Panc1 (cell line): ENCODE results near the gene SESN1. TPM values are rescaled to one million over a fixed set of nuclear protein-coding genes. Genes with fewer than 3 reads are reported as not detected.

ENCODE experiments used
- ATAC-seq: fragments of 200-7000 bp; cut with Tn5 transposase; 2 replicates; pipeline ENCODE4 v1.9.1; 2020; ENCODE audit warnings: mild to moderate bottlenecking, moderate library complexity
- BruUV-seq: library from RNA; stranded (reverse); fragments of 400-500 nt; replicated peaks from 2 replicates; lab custom pipeline; 2021; lab: Mats Ljungman, UMichigan
- CTCF ChIA-PET: fragments of 300-600 bp; sonication (Branson Sonifier 250); formaldehyde crosslinking; loops from one replicate; lab custom pipeline; 2022; ENCODE audit warnings: antibody characterized with exemption; lab: Charles Lee
- POLR2A ChIA-PET: fragments of 300-600 bp; sonication (Branson Sonifier 250); formaldehyde crosslinking; loops from one replicate; lab custom pipeline; 2022; ENCODE audit warnings: antibody characterized with exemption; lab: Charles Lee
- DNase-seq: peaks from one replicate; pipeline ENCODE4 v3.0.0-alpha.2; 2010; ENCODE audit warnings: low read depth, low spot score
- H3K27ac ChIP-seq: 2 replicates; pipeline ENCODE4 v1.5.1; 2011; ENCODE audit warnings: mild to moderate bottlenecking, low read length, inconsistent platforms
- H3K27me3 ChIP-seq: fragments of 200-500 bp; sonication (Bioruptor generic); 2 replicates; pipeline ENCODE4 v1.6.0; 2014; ENCODE audit warnings: low read length, inconsistent platforms; ENCODE audit not compliant: control insufficient read depth, insufficient read depth
- H3K36me3 ChIP-seq: fragments of 200-500 bp; sonication (Bioruptor generic); 2 replicates; pipeline ENCODE4 v1.5.1; 2014; ENCODE audit warnings: inconsistent platforms, mild to moderate bottlenecking, low read length, moderate library complexity; ENCODE audit not compliant: control insufficient read depth, insufficient read depth
- H3K4me1 ChIP-seq: 2 replicates; pipeline ENCODE4 v1.5.1; 2011; ENCODE audit warnings: inconsistent platforms, mild to moderate bottlenecking, low read length, moderate library complexity; ENCODE audit not compliant: control insufficient read depth, insufficient read depth
- H3K4me3 ChIP-seq, 2 experiments: 2 replicates each; pipeline ENCODE4 v1.5.1; 2011 to 2012; ENCODE audit warnings: low read depth in 2 of 2, low read length in 2 of 2, mild to moderate bottlenecking in 2 of 2, inconsistent platforms in 1 of 2, moderate library complexity in 1 of 2
- H3K9me3 ChIP-seq: fragments of 200-500 bp; sonication (Bioruptor generic); 2 replicates; pipeline ENCODE4 v1.5.1; 2014; ENCODE audit warnings: low read depth, mild to moderate bottlenecking, inconsistent platforms, low read length, moderate library complexity; ENCODE audit not compliant: control insufficient read depth, insufficient read depth
- POLR2AphosphoS5 ChIP-seq: IDR thresholded peaks from 2 replicates; pipeline ENCODE4 v1.6.1; 2012; ENCODE audit warnings: mild to moderate bottlenecking, low read depth, low read length, moderate library complexity
- SIN3A ChIP-seq: IDR thresholded peaks from 2 replicates; pipeline ENCODE4 v1.6.1; 2012; ENCODE audit warnings: low read depth, mild to moderate bottlenecking, low read length, moderate library complexity, borderline replicate concordance; ENCODE audit not compliant: insufficient read depth
- TCF7L2 ChIP-seq: IDR thresholded peaks from 2 replicates; pipeline ENCODE4 v1.6.1; 2011; ENCODE audit warnings: mild to moderate bottlenecking, low read depth, low read length, inconsistent platforms
- in situ Hi-C: cut with HindIII; loops from 2 replicates; pipeline ENCODE4 v1.10.0; 2016; ENCODE audit warnings: low sequenced_read_pairs, low pct_unique_long_range_greater_than_20kb
- intact Hi-C: fragments of 100-400 bp; cut with micrococcal nuclease; formaldehyde crosslinking; loops from one replicate; pipeline ENCODE4 v1.10.0; 2022; ENCODE audit not compliant: unreplicated experiment
- total RNA-seq: library from RNA; stranded (reverse); gene quantifications from one replicate; pipeline ENCODE4 v1.2.1, GENCODE V29; 2021; ENCODE audit not compliant: unreplicated experiment
- TF ChIP-seq, protein P1 (sequence below): fragments of 450-650 bp; IDR thresholded peaks from 2 replicates; pipeline ENCODE4 v1.5.1; 2017; ENCODE audit warnings: mild to moderate bottlenecking
- TF ChIP-seq, protein P2 (sequence below), 2 experiments: IDR thresholded peaks; 2 replicates each; pipeline ENCODE4 v1.6.1; 2011 to 2012; ENCODE audit warnings: low read depth in 2 of 2, control low read depth in 1 of 2, low read length in 1 of 2, mild to moderate bottlenecking in 1 of 2, moderate library complexity in 1 of 2; ENCODE audit not compliant: insufficient read depth in 1 of 2

SESN1 gene
- total RNA-seq, 1 experiment from 2014 or later, result 11.3 TPM

DNA sequence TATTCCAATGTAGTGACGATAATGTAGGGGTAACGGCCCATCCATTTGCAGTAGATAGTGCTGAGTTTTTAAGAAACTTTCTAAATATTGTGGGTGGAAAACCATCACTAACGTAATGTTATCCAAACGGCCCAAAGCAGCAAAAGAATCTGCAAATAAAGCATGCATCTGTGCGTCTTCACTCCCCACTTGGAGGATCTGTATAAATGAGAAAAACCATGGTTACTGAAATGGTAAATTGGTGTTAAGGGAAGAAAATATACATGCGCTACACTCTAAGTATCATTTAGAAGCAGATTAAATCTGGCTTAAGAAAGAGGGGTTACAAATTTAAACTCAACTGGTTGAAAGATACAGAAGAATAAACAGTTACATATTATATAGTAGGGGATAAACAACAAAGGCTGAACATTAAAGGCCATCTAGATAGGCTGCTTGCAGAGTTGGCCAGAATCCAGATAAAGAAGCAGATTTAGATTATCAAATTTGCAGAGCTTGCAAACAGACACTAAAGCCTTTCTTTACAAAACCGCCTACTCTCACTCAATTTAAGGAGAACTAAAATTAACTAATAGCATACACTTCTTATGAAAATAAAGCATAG is 93.3 kb downstream of the SESN1 start:
- Histone ChIP-seq H3K36me3 (no peaks in the 10 kb centered on the region; the same call in 1 of the 2 replicates), H3K27me3 (no peaks in the 10 kb centered on the region), H3K4me3 (no peak overlapping the region), H3K27ac (no peak overlapping the region), H3K4me1 (no peaks in the 10 kb centered on the region), H3K9me3 (no peaks in the 10 kb centered on the region)
- intact Hi-C loops, result no loop called here
- ATAC-seq (no peak), DNase-seq (no peak)
- TF ChIP-seq TCF7L2, result no peak
- TF ChIP-seq, protein P1, sequence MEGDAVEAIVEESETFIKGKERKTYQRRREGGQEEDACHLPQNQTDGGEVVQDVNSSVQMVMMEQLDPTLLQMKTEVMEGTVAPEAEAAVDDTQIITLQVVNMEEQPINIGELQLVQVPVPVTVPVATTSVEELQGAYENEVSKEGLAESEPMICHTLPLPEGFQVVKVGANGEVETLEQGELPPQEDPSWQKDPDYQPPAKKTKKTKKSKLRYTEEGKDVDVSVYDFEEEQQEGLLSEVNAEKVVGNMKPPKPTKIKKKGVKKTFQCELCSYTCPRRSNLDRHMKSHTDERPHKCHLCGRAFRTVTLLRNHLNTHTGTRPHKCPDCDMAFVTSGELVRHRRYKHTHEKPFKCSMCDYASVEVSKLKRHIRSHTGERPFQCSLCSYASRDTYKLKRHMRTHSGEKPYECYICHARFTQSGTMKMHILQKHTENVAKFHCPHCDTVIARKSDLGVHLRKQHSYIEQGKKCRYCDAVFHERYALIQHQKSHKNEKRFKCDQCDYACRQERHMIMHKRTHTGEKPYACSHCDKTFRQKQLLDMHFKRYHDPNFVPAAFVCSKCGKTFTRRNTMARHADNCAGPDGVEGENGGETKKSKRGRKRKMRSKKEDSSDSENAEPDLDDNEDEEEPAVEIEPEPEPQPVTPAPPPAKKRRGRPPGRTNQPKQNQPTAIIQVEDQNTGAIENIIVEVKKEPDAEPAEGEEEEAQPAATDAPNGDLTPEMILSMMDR, result no peak
- TF ChIP-seq, protein P2, sequence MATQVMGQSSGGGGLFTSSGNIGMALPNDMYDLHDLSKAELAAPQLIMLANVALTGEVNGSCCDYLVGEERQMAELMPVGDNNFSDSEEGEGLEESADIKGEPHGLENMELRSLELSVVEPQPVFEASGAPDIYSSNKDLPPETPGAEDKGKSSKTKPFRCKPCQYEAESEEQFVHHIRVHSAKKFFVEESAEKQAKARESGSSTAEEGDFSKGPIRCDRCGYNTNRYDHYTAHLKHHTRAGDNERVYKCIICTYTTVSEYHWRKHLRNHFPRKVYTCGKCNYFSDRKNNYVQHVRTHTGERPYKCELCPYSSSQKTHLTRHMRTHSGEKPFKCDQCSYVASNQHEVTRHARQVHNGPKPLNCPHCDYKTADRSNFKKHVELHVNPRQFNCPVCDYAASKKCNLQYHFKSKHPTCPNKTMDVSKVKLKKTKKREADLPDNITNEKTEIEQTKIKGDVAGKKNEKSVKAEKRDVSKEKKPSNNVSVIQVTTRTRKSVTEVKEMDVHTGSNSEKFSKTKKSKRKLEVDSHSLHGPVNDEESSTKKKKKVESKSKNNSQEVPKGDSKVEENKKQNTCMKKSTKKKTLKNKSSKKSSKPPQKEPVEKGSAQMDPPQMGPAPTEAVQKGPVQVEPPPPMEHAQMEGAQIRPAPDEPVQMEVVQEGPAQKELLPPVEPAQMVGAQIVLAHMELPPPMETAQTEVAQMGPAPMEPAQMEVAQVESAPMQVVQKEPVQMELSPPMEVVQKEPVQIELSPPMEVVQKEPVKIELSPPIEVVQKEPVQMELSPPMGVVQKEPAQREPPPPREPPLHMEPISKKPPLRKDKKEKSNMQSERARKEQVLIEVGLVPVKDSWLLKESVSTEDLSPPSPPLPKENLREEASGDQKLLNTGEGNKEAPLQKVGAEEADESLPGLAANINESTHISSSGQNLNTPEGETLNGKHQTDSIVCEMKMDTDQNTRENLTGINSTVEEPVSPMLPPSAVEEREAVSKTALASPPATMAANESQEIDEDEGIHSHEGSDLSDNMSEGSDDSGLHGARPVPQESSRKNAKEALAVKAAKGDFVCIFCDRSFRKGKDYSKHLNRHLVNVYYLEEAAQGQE (IDR thresholded peaks at IDR 0.05; ENCODE audit: insufficient read depth in 1 of 2, low read depth in 2 of 2, low read length in 1 of 2), result no peak
- TF ChIP-seq POLR2AphosphoS5, result no peak
- TF ChIP-seq SIN3A, result no peak
- CTCF ChIA-PET, result no interaction called here
- BruUV-seq, result no TSS peak
- in situ Hi-C loops, result no loop called here
- POLR2A ChIA-PET, result no interaction called here

DNA sequence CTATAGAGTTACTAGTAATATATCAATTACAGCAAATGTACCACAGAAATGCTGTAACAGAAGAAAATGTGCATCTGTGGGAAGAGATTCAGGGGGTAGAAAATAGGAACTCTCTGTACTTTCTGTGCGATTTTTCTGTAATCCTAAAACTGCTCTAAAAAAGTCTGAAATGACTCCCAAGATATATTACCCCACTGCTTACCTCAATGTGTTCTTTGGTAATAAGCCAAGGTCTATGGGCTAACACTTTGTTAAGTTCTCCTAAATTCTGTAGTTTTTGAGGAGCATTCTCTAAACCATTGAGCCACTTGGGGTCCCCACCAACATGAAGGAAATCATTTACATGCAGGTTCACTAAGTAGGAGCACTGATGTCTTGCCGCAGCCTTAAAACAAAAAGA is 94.4 kb downstream of the SESN1 start:
- no peak overlapping the region for H3K4me3 ChIP-seq
- ChIA-PET POLR2A (no interaction called here), CTCF (no interaction called here)
- in situ Hi-C loops (no loop called here), intact Hi-C loops (no loop called here)
- H3K27me3 ChIP-seq, result no peaks in the 10 kb centered on the region
- no TSS peak for BruUV-seq
- no peak overlapping the region for H3K27ac ChIP-seq
- no peaks in the 10 kb centered on the region for H3K4me1 ChIP-seq
- no peak for DNase-seq
- H3K36me3 ChIP-seq, result no peaks in the 10 kb centered on the region; the same call in 1 of the 2 replicates
- ATAC-seq, result no peak
- H3K9me3 ChIP-seq, result no peaks in the 10 kb centered on the region
- TF ChIP-seq, protein P1, result no peak
- TF ChIP-seq, protein P2 (IDR thresholded peaks at IDR 0.05; ENCODE audit: insufficient read depth in 1 of 2, low read depth in 2 of 2, low read length in 1 of 2), result no peak
- TF ChIP-seq TCF7L2 (no peak), POLR2AphosphoS5 (no peak), SIN3A (no peak)
